ENCODE data around the gene CCDC12. TPM values are rescaled to one million over a fixed set of nuclear protein-coding genes. Genes with fewer than 3 reads are reported as not detected.
A peak's percentile ranks its signal among the peaks of the same experiment; 100 is the strongest.

Gene CCDC12
- total and polyA plus RNA-seq, 9 of the 15 experiments (the other 6 are each of a cell fraction or from before 2014, with no cell fraction given): 8.9 to 201 (median 86.9) TPM

DNA sequence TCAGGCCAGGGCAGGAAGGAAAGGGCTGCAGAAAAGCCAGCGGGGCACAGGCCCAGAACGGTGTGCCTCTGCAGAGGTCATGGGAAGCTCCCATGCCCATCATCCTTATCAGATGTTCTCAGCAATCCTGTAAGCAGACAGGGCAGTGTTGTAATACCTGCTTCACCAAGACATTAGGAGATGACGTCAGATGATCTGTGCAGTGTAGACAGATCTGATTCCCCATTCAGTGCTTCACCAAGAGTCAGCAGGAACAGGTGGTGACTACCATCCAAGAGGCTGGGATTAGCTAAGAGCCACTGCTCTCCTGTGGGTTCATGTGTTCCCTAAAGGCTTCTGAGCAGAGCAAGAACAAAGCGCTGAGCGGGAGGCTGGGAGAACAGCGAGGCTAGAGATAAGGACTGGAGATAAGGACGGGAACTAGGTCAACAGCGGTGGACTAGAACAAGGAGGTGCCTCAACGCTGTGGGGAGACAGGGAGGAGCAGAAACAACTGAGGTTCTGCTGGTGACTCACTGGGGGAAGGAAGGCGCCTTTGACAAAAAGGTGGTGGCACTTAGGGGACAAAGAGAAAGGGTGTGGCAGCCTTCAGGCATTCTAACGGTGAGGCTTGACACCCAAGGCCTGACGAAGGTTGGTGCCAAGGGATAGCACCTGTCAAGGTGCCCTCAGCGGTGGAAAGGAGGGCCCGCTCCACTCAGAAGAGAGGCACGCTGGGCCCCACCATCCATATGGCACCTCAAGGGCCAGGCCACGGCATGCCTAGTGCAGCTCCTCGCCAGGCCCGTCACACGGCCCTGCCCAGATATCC lies 28.4 kb downstream of the CCDC12 start (continued):
- TF ChIP-seq ZNF408 (CRISPR knock-in tag; IDR thresholded peaks at IDR 0.05; ENCODE audit: low read depth): no peak
- TF ChIP-seq ZNF561 (CRISPR knock-in tag; conservative IDR thresholded peaks at IDR 0.05): no peak
- TF ChIP-seq PHB2 (IDR thresholded peaks at IDR 0.05; ENCODE audit: low read depth): no peak
- TF ChIP-seq ZKSCAN3 (CRISPR knock-in tag; IDR thresholded peaks at IDR 0.05): no peak

DNA sequence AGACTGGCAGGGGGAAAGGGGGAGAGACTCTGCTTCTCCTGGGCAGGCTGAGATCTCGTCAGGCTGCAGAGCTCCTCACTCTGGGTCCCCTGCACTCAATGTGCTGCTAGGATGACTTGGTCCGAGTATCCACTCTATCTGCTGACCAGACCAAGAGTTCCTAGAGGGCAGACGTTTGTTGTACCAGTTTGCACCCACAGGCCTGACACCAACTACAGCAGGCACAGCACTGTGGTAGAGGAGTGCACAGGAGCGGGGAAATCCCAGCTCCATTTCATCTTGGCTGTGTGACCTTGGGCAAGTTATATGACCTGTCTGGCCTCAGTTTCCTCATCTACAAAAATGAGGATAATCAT lies 29.0 kb downstream of the CCDC12 start:
- intact Hi-C loops (cut with micrococcal nuclease): no loop called here
- peaks cover 80% of the 10 kb centered on the region for H4K20me1 ChIP-seq (replicated peaks; ENCODE audit: control insufficient read depth, insufficient read depth, low read length)
- TF ChIP-seq RFX1 (IDR thresholded peaks at IDR 0.05): no peak
- TF ChIP-seq, protein P1, sequence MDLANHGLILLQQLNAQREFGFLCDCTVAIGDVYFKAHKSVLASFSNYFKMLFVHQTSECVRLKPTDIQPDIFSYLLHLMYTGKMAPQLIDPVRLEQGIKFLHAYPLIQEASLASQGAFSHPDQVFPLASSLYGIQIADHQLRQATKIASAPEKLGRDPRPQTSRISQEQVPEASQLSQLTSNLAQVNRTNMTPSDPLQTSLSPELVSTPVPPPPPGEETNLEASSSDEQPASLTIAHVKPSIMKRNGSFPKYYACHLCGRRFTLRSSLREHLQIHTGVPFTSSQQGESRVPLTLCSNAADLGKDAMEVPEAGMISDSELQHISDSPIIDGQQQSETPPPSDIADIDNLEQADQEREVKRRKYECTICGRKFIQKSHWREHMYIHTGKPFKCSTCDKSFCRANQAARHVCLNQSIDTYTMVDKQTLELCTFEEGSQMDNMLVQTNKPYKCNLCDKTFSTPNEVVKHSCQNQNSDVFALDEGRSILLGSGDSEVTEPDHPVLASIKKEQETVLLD (IDR thresholded peaks at IDR 0.05): 0 out of 2 replicates have a peak, but pooled peaks have one; percentile 1
- TF ChIP-seq ZKSCAN8 (CRISPR knock-in tag; IDR thresholded peaks at IDR 0.05): 0 out of 2 replicates have a peak, but pooled peaks have one; percentile 51
- TF ChIP-seq NCOA2 (IDR thresholded peaks at IDR 0.05; ENCODE audit: partially characterized antibody in 2 of 2): no peak
- TF ChIP-seq FOSL1 (tag; conservative IDR thresholded peaks at IDR 0.05): peak; percentile 72; the same call in 1 of the 2 replicates
- TF ChIP-seq HDAC2 (IDR thresholded peaks at IDR 0.05): no peak
- TF ChIP-seq, protein P2, sequence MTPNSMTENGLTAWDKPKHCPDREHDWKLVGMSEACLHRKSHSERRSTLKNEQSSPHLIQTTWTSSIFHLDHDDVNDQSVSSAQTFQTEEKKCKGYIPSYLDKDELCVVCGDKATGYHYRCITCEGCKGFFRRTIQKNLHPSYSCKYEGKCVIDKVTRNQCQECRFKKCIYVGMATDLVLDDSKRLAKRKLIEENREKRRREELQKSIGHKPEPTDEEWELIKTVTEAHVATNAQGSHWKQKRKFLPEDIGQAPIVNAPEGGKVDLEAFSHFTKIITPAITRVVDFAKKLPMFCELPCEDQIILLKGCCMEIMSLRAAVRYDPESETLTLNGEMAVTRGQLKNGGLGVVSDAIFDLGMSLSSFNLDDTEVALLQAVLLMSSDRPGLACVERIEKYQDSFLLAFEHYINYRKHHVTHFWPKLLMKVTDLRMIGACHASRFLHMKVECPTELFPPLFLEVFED (CRISPR knock-in tag; conservative IDR thresholded peaks at IDR 0.05): 0 out of 2 replicates have a peak, but pooled peaks have one; percentile 4
- no peak for TF ChIP-seq BRCA1 (IDR thresholded peaks at IDR 0.05)
- TF ChIP-seq BRCA1 (CRISPR knock-in tag; IDR thresholded peaks at IDR 0.05): 0 out of 2 replicates have a peak, but pooled peaks have one; percentile 15
- no peak for TF ChIP-seq PML (IDR thresholded peaks at IDR 0.05; ENCODE audit: low read length)
- TF ChIP-seq POLR2A (conservative IDR thresholded peaks at IDR 0.05): no peak
- TF ChIP-seq, protein P3, sequence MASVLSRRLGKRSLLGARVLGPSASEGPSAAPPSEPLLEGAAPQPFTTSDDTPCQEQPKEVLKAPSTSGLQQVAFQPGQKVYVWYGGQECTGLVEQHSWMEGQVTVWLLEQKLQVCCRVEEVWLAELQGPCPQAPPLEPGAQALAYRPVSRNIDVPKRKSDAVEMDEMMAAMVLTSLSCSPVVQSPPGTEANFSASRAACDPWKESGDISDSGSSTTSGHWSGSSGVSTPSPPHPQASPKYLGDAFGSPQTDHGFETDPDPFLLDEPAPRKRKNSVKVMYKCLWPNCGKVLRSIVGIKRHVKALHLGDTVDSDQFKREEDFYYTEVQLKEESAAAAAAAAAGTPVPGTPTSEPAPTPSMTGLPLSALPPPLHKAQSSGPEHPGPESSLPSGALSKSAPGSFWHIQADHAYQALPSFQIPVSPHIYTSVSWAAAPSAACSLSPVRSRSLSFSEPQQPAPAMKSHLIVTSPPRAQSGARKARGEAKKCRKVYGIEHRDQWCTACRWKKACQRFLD (CRISPR knock-in tag; IDR thresholded peaks at IDR 0.05): peak; percentile 59; the same call in 1 of the 2 replicates
- TF ChIP-seq ZNF311 (CRISPR knock-in tag; IDR thresholded peaks at IDR 0.05): 0 out of 2 replicates have a peak, but pooled peaks have one; percentile 2
- TF ChIP-seq MEF2D (tag; conservative IDR thresholded peaks at IDR 0.05; ENCODE audit: low read depth): 0 out of 2 replicates have a peak, but pooled peaks have one; percentile 7

More for the DNA sequence above, 29.0 kb downstream of the CCDC12 start:
- H3K4me2 ChIP-seq (ENCODE audit: insufficient read depth, low read length): peak overlapping the region; percentile 75
- H3K79me2 ChIP-seq (ENCODE audit: control insufficient read depth, insufficient read depth, low read length): peaks cover 97% of the 10 kb centered on the region
- peak overlapping the region; percentile 21 to 81; a peak in 2 of 4 replicates for H3K9ac ChIP-seq (ENCODE audit: insufficient read depth in 1 of 2, low read depth in 2 of 2, low read length in 2 of 2)
- no peaks in the 10 kb centered on the region for H3K9me3 ChIP-seq (replicated peaks; ENCODE audit: control insufficient read depth, insufficient read depth, low read depth, low read length)
- BruUV-seq (replicated peaks): no TSS peak
- H2AFZ ChIP-seq (ENCODE audit: low read depth, low read length): no peak overlapping the region
- FAIRE-seq: no peak
- no peak for ATAC-seq
- CTCF ChIA-PET (ENCODE audit: low intra/inter-chr PET ratio): no interaction called here
- H3K4me3 ChIP-seq: no peak overlapping the region
- H3K9me1 ChIP-seq (ENCODE audit: control insufficient read depth, insufficient read depth, low read length): peaks cover 41% of the 10 kb centered on the region
- H3K36me3 ChIP-seq (ENCODE audit: control insufficient read depth, insufficient read depth, low read length): peaks cover 63% of the 10 kb centered on the region
- no peaks in the 10 kb centered on the region for H3K27me3 ChIP-seq (ENCODE audit: control insufficient read depth in 2 of 2, insufficient read depth in 2 of 2, low read length in 2 of 2)
- POLR2A ChIA-PET: interaction anchor here (0.8 to 4.0 kb wide), 14 partner anchors 8 to 356 kb away, joined by 3 to 14 read pairs (median 4); no protein-coding TSS in a partner anchor
- peak overlapping the region; percentile 61 for H3K27ac ChIP-seq (ENCODE audit: extremely low read depth, low read depth, low read length)
- WGBS (ENCODE audit: insufficient coverage, low coverage, missing lambda C conversion rate): 52% methylated on average over 4 of the region's 4 CpGs
- in situ Hi-C loops (cut with MboI): no loop called here
- peaks cover 49 to 74% of the 10 kb centered on the region in 2 experiments for H3K4me1 ChIP-seq (replicated peaks in 1 of 2; ENCODE audit: control insufficient read depth in 2 of 2, insufficient read depth in 2 of 2, low read length in 2 of 2)
- DNase-seq (ENCODE audit: extremely low read depth in 1 of 4, low spot score in 3 of 4): no peak
